ENCODE results near the gene FMN1.

DNA sequence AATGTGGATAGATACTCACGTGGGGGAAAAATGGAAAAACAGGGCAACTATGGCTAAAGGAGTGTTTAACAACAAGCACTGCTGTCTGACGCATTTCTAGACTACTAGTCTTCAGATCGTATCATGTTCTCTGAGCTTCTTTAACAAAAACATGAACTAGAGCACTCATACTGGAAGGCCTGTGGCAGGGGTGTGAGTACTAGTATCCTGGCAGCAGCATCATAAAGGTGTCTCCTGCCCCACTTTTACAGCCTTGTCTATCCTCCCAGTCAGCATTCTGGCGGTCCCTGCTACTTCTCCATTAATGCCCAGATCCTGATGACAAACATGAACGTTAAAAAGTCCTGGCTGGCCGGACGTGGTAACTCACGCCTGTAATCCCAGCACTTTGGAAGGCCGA lies 4.0 kb downstream of the FMN1 start:
- TF ChIP-seq EP300 (IDR thresholded peaks at IDR 0.05; ENCODE audit: borderline replicate concordance) (no peak), EGR1 (IDR thresholded peaks at IDR 0.05) (no peak), RAD21 (IDR thresholded peaks at IDR 0.05; ENCODE audit: low read depth) (no peak), YY1 (IDR thresholded peaks at IDR 0.05; ENCODE audit: low read depth) (no peak), CREB1 (IDR thresholded peaks at IDR 0.05; ENCODE audit: low read depth) (no peak), TCF12 (IDR thresholded peaks at IDR 0.05; ENCODE audit: low read depth) (no peak), TEAD4 (IDR thresholded peaks at IDR 0.05) (no peak), FOXM1 (IDR thresholded peaks at IDR 0.05; ENCODE audit: borderline replicate concordance, low read depth) (no peak), CEBPB (IDR thresholded peaks at IDR 0.05) (no peak), TAF1 (IDR thresholded peaks at IDR 0.05; ENCODE audit: low read depth) (no peak), ZBTB7A (IDR thresholded peaks at IDR 0.05; ENCODE audit: low read depth) (no peak)
- TF ChIP-seq, protein P1, sequence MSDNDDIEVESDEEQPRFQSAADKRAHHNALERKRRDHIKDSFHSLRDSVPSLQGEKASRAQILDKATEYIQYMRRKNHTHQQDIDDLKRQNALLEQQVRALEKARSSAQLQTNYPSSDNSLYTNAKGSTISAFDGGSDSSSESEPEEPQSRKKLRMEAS (IDR thresholded peaks at IDR 0.05), result no peak
- TF ChIP-seq, protein P2, sequence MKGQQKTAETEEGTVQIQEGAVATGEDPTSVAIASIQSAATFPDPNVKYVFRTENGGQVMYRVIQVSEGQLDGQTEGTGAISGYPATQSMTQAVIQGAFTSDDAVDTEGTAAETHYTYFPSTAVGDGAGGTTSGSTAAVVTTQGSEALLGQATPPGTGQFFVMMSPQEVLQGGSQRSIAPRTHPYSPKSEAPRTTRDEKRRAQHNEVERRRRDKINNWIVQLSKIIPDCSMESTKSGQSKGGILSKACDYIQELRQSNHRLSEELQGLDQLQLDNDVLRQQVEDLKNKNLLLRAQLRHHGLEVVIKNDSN (IDR thresholded peaks at IDR 0.05), result no peak
- TF ChIP-seq, protein P3, sequence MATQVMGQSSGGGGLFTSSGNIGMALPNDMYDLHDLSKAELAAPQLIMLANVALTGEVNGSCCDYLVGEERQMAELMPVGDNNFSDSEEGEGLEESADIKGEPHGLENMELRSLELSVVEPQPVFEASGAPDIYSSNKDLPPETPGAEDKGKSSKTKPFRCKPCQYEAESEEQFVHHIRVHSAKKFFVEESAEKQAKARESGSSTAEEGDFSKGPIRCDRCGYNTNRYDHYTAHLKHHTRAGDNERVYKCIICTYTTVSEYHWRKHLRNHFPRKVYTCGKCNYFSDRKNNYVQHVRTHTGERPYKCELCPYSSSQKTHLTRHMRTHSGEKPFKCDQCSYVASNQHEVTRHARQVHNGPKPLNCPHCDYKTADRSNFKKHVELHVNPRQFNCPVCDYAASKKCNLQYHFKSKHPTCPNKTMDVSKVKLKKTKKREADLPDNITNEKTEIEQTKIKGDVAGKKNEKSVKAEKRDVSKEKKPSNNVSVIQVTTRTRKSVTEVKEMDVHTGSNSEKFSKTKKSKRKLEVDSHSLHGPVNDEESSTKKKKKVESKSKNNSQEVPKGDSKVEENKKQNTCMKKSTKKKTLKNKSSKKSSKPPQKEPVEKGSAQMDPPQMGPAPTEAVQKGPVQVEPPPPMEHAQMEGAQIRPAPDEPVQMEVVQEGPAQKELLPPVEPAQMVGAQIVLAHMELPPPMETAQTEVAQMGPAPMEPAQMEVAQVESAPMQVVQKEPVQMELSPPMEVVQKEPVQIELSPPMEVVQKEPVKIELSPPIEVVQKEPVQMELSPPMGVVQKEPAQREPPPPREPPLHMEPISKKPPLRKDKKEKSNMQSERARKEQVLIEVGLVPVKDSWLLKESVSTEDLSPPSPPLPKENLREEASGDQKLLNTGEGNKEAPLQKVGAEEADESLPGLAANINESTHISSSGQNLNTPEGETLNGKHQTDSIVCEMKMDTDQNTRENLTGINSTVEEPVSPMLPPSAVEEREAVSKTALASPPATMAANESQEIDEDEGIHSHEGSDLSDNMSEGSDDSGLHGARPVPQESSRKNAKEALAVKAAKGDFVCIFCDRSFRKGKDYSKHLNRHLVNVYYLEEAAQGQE (IDR thresholded peaks at IDR 0.05; ENCODE audit: low read depth), result no peak

Measured in Ishikawa (cell line).